Nephron (organoid): ENCODE results near the gene SLC38A5.

Experiments
- H3K27ac Mint-ChIP-seq, 3 experiments: 2 replicates each; pipeline ENCODE4 v1.8.0; 2020; ENCODE audit warnings: mixed read lengths in 3 of 3, mild to moderate bottlenecking in 2 of 3, moderate library complexity in 1 of 3
- H3K27me3 Mint-ChIP-seq: 2 replicates; pipeline ENCODE4 v1.8.0; 2021; ENCODE audit warnings: low read depth, mild to moderate bottlenecking, moderate library complexity, mixed read lengths
- H3K36me3 Mint-ChIP-seq: 2 replicates; pipeline ENCODE4 v1.8.0; 2020; ENCODE audit warnings: low read depth, mixed read lengths
- H3K4me1 Mint-ChIP-seq: 2 replicates; pipeline ENCODE4 v1.8.0; 2020; ENCODE audit warnings: mixed read lengths
- H3K4me3 Mint-ChIP-seq, 3 experiments: 2 replicates each; pipeline ENCODE4 v1.8.0; 2020; ENCODE audit warnings: mild to moderate bottlenecking in 3 of 3, mixed read lengths in 3 of 3, moderate library complexity in 2 of 3
- H3K9me3 Mint-ChIP-seq: 2 replicates; pipeline ENCODE4 v1.8.0; 2020; ENCODE audit warnings: mixed read lengths
- CTCF ChIP-seq, 3 experiments: fragments of 200-600 bp; sonication (generic); IDR thresholded peaks; one replicate each; pipeline ENCODE4 v1.5.0; 2021; ENCODE audit warnings: antibody characterized with exemption in 3 of 3; ENCODE audit not compliant: unreplicated experiment in 3 of 3

SLC38A5 gene

GRCh38 chrX:48514126-48514806 lies 44.2 kb upstream of the SLC38A5 start:
- H3K9me3 Mint-ChIP-seq: peaks cover 16% of the 10 kb centered on the region
- no peaks in the 10 kb centered on the region for H3K27me3 Mint-ChIP-seq
- peaks cover 4% of the 10 kb centered on the region for H3K36me3 Mint-ChIP-seq
- no peaks in the 10 kb centered on the region for H3K4me1 Mint-ChIP-seq
- TF ChIP-seq CTCF (IDR thresholded peaks at IDR 0.05; ENCODE audit: unreplicated experiment in 3 of 3): no peak
- no peak overlapping the region for H3K27ac Mint-ChIP-seq
- H3K4me3 Mint-ChIP-seq: no peak overlapping the region

GRCh38 chrX:48513670-48514069 lies 43.6 kb upstream of the SLC38A5 start:
- Mint-ChIP-seq H3K27ac (no peak overlapping the region), H3K4me1 (no peaks in the 10 kb centered on the region), H3K27me3 (no peaks in the 10 kb centered on the region), H3K36me3 (peaks cover 4% of the 10 kb centered on the region), H3K9me3 (peaks cover 15% of the 10 kb centered on the region), H3K4me3 (no peak overlapping the region)
- no peak for TF ChIP-seq CTCF (IDR thresholded peaks at IDR 0.05; ENCODE audit: unreplicated experiment in 3 of 3)

- no peaks in the 10 kb centered on the region for H3K4me1 Mint-ChIP-seq
- TF ChIP-seq CTCF (IDR thresholded peaks at IDR 0.05; ENCODE audit: unreplicated experiment in 3 of 3): no peak
- H3K27me3 Mint-ChIP-seq: no peaks in the 10 kb centered on the region
- no peak overlapping the region for H3K4me3 Mint-ChIP-seq
- peaks cover 15% of the 10 kb centered on the region for H3K9me3 Mint-ChIP-seq
- H3K27ac Mint-ChIP-seq: no peak overlapping the region
- H3K36me3 Mint-ChIP-seq: peaks cover 4% of the 10 kb centered on the region
Measured at GRCh38 chrX:48512371-48512935, 42.4 kb upstream of the SLC38A5 start.

GRCh38 chrX:48511560-48511959 lies 41.5 kb upstream of the SLC38A5 start:
- Mint-ChIP-seq H3K4me3 (peak overlapping the region; percentile 39 to 59 (median 47)), H3K27ac (no peak overlapping the region), H3K4me1 (no peaks in the 10 kb centered on the region), H3K27me3 (no peaks in the 10 kb centered on the region), H3K36me3 (peaks cover 4% of the 10 kb centered on the region), H3K9me3 (peaks cover 18% of the 10 kb centered on the region)
- TF ChIP-seq CTCF (IDR thresholded peaks at IDR 0.05; ENCODE audit: unreplicated experiment in 3 of 3): peak in 2 of 3 experiments; percentile 10 to 22

GRCh38 chrX:48509619-48510018 lies 39.6 kb upstream of the SLC38A5 start:
- no peaks in the 10 kb centered on the region for H3K27me3 Mint-ChIP-seq
- H3K9me3 Mint-ChIP-seq: peaks cover 18% of the 10 kb centered on the region
- no peak for TF ChIP-seq CTCF (IDR thresholded peaks at IDR 0.05; ENCODE audit: unreplicated experiment in 3 of 3)
- H3K4me1 Mint-ChIP-seq: no peaks in the 10 kb centered on the region
- peak overlapping the region in 2 of 3 experiments; percentile 37 to 57 for H3K27ac Mint-ChIP-seq
- H3K36me3 Mint-ChIP-seq: no peaks in the 10 kb centered on the region
- peak overlapping the region; percentile 93 to 96 (median 95) for H3K4me3 Mint-ChIP-seq

- no peaks in the 10 kb centered on the region for H3K4me1 Mint-ChIP-seq
- H3K9me3 Mint-ChIP-seq: peaks cover 18% of the 10 kb centered on the region
- H3K27ac Mint-ChIP-seq: peak overlapping the region in 2 of 3 experiments; percentile 37 to 57
- peak overlapping the region; percentile 93 to 96 (median 95) for H3K4me3 Mint-ChIP-seq
- no peaks in the 10 kb centered on the region for H3K36me3 Mint-ChIP-seq
- no peaks in the 10 kb centered on the region for H3K27me3 Mint-ChIP-seq
- no peak for TF ChIP-seq CTCF (IDR thresholded peaks at IDR 0.05; ENCODE audit: unreplicated experiment in 3 of 3)
Measured at GRCh38 chrX:48509245-48509590, 39.2 kb upstream of the SLC38A5 start.
